Hematopoietic multipotent progenitor cell treated with erythropoietin and hydrocortisone succinate and interleukin-3 and kit ligand, for 8 days (in vitro differentiated cells): ENCODE measurements around the gene TTC34.
"Not testable (repeated sequence)": the region's sequence is repeated elsewhere in the genome, so short reads cannot be mapped to it uniquely, and the experiment has no call there.

Experiments used
- DNase-seq: peaks from one replicate; pipeline ENCODE4 v3.0.0-alpha.2; 2015

Gene TTC34

DNA sequence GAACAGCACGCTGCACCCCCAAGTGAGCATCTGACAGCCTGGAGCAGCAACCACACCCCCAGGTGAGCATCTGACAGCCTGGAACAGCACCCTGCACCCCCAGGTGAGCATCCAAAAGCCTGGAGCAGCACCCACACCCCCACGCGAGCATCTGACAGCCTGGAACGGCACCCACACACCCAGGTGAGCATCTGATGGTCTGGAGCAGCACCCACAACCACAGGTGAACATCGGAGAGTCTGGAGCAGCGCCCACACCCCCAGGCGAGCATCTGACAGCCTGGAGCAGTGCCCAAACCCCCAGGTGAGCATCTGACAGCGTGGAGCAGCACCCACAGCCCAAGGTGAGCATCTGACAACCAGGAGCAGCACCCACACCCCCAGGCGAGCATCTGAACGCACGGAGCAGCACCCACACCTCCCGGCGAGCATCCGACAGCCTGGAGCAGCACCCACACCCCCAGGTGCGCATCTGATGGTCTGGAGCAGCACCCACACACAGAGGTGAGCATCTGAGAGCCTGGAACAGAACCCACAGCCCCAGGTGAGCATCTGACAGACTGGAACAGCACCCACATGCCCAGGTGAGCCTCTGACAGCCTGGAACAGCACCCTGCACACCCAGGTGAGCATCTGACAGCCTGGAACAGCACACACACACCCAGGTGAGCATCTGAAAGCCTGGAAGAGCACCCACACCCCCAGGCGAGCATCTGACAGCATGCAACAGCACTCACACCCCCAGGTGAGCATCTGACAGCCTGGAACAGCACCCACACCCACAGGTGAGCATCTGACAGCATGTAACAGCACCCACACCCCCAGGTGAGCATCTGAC lies 145.7 kb downstream of the TTC34 start:
- DNase-seq: not testable (repeated sequence)

DNA sequence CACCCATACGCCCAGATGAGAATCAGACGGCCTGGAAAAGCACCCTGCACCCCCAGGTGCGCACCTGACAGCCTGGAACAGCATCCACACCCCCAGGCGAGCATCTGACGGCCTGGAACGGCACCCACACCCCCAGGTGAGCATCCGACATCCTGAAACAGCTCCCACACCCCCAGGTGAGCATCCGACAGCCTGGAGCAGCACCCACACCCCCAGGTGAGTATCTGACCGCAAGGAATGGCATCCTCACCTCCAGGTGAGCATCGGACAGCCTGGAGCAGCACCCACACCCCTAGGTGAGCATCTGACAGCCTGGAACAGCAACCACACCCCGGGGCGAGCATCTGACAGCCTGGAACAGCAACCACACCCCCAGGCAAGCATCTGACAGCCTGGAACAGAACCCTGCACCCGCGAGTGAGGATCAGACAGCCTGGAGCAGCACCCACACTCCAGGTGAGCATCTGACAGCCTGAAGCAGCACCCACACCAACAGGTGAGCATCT lies 147.0 kb downstream of the TTC34 start:
- DNase-seq: peak; percentile 1

DNA sequence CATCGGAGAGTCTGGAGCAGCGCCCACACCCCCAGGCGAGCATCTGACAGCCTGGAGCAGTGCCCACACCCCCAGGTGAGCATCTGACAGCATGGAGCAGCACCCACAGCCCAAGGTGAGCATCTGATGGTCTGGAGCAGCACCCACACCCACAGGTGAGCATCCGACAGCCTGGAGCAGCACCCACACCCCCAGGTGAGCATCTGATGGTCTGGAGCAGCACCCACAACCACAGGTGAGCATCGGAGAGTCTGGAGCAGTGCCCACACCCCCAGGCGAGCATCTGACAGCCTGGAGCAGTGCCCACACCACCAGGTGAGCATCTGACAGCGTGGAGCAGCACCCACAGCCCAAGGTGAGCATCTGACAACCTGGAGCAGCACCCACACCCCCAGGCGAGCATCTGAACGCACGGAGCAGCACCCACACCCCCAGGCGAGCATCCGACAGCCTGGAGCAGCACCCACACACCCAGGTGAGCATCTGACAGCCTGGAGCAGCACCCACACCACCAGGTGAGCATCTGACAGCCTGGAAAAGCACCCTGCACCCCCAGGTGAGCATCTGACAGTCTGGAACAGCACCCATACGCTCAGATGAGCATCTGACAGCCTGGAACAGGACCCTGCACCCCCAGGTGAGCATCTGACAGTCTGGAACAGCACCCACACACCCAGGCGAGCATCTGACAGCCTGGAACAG lies 147.6 kb downstream of the TTC34 start:
- DNase-seq: peak; percentile 0

DNA sequence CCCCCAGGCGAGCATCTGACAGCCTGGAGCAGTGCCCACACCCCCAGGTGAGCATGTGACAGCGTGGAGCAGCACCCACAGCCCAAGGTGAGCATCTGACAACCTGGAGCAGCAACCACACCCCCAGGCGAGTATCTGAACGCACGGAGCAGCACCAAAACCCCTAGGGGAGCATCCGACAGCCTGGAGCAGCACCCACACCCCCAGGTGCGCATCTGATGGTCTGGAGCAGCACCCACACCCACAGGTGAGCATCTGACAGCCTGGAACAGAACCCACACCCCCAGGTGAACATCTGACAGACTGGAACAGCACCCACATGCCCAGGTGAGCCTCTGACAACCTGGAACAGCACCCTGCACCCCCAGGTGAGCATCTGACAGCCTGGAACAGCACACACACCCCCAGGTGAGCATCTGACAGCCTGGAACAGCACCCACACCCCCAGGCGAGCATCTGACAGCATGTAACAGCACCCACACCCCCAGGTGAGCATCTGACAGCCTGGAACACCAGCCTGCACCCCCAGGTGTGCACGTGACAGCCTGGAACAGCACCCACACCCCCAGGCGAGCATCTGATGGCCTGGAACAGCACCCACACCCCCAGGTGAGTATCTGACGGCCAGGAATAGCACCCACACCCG lies 148.4 kb downstream of the TTC34 start:
- not testable (repeated sequence) for DNase-seq

DNA sequence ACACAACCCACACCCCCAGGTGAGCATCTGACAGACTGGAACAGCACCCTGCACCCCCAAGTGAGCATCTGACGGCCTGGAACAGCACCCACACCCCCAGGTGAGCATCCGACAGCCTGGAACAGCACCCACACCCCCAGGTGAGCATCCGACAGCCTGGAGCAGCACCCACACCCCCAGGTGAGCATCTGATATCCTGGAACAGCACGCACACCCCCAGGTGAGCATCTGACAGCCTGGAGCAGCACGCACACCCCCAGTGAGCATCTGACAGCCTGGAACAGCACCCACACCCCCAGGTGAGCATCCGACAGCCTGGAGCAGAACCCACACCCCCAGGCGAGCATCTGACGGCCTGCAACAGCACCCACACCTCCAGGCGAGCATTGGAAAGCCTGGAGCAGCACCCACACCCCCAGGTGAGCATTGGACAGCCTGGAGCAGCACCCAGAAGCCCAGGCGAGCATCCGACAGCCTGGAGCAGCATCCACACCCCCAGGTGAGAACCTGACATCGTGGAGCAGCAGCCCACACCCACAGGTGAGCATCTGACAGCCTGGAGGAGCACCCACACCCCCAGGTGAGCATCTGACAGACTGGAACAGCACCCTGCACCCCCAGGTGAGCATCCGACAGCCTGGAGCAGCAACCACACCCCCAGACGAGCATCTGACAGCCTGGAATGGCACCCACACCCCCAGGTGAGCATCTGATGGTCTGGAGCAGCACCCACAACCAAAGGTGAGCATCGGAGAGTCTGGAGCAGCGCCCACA lies 149.2 kb downstream of the TTC34 start:
- not testable (repeated sequence) for DNase-seq

DNA sequence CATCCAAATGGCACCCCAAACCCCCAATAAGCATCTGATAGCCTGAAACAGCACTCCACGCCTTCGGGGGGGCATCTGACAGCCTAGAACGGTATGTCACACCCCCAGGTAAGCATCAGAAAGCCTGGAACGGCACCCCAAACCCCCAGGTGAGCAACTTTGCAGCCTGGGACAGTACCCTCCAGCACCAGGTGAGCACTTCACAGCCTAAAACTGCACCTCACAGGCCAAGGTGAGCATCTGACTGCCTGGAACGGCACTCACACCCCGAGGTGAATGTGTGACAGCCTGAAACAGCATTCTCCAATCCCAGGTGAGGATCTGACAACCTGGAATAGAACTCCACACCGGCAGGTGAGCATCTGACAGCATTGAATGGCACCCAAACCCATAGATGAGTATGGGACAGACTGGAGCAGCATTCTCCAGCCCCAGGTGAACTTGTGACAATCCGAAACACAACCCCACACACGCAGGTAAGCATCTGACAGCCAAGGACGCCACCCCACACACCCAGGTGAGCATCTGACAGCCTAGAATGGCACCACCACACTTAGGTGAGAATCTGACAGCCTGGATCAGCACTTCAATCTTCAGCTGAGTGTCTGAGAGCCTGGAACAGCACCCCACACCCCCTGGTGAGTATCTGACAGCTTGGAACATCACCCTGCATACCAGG lies 150.4 kb downstream of the TTC34 start:
- no peak for DNase-seq

DNA sequence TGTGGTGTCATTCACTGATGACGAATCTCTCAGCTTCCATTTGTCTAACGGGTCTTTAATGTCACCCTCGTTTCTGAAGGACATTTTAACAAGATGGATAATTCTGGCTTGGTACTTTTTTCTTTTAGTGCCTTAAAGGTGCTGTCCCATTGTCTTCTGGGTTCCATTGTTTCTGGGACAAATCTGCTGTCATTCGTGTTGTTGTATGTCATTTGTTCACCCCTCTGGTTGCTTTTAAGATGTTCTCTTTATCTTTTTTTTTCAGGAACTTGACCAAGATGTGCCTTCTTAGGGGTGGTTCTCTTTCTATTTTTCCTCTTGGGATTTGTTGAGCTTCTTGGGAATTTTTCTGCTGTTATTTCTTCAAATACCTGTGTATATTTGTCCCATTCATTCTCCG lies 154.7 kb downstream of the TTC34 start:
- DNase-seq: no peak

DNA sequence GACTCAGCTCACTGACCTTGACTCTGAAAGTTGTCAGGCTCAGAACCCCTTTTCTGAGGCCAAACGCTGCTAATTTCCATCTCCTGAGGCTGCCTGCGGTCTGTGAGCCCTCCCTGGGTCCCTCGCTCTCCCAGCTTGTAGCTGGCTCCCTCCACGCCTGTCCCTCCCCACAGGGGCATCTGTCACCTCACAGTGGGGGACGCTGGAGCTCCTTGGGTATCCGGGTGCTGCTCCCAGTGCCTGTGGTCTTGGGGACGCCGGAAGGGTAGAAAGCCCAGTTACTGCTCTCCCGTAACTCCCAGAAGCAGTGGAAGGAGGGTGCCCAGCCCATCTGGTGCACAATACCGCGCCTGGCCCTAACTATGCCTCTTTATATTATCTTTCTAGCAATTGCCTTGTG lies 155.7 kb downstream of the TTC34 start:
- DNase-seq: no peak

DNA sequence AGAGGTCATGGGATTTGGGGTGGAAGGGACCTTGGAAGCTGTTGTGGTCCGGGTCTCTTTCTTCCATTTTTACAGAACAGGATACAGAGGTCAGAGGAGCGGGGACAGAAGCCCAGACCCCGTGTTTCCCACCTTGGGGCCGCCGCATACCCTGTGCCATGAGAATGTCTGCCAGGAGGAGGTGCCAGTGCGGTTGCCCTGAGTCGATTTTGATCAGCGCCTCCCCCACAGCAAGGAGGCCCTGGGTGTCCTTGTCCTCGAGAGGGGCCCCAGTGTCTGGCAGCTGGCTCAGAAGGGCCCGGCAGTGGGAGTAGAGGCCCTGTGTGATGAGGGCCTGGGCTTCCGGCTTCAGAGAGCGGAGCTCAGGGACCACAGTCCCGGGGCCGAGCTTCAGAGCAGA lies 156.3 kb downstream of the TTC34 start:
- no peak for DNase-seq

DNA sequence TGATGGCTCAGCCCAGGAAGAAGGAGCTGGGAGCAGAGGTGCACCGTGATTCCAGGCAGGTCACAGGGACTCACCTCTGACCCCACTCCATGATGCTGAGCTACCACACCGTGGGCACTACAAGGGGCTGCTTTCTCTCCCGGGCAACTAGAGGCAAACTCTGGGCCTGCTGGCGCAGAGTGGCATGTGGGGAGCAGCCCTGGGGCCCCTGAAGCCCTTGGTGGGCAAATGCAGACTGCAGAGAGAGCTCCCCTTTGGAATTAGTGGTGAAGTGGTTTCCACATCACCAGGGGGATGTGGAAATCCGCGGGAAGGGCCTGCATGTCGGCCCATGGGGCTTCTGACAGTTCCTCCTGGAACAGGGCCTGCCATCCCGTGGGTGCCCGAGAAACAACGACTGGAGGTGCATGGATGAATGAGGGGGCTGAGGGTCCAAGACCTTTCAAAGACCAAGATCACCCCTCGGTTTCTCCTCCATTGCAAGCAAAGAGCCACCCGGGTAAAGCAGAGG lies 156.8 kb downstream of the TTC34 start:
- DNase-seq: no peak

DNA sequence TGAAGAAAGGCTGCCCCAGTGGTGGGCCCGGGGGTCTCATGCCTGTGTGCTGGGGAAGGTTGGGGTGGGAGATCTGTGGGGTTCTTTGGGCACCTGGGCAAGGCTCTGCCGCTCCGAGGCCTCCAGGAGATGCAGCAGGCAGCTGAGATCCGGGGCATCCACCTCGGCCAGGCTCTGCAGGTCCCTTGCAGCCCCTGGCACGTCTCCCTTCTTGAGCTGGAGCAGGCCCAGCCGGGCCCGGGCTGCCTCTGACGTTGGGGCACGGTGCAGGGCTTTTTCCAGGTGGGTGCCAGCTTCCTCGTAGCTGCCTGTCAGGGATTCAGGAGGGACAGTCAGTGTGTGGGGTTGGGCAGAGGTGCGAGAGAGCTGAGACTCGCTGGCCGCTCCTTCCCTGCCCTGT lies 157.3 kb downstream of the TTC34 start:
- no peak for DNase-seq

DNA sequence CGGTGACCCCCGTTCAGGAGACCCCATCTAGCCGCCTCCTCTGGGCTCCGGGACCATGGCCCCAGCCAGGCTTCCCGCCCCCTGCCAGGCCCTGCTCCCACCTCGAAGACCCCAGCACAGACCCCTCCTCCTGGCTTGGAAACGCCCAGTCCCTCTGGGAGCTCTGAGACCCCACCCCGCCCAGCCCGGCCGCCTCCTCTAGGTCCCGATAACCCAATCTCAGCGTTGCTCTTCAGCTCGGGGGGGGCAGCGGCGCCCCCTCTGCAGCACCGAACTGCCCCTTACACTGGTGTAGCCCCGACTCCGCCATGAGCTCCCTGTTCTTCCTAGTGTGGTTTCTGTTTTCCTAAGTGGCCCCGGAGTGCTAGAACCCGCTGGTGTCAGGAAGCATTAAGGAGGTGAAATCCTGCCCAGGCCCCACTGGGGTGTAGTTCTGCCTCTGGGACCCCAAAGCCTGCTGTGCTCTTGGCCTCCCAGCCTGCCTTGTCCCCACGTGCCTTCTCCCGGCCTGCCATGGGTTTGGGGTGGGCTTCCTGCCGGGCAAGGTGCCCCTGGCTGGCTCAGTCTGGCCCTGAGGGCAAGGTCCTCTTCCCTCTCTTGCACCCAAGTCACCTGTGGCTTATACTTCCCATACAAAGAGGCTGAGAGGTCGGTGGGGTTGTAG lies 157.9 kb downstream of the TTC34 start:
- DNase-seq: no peak

DNA sequence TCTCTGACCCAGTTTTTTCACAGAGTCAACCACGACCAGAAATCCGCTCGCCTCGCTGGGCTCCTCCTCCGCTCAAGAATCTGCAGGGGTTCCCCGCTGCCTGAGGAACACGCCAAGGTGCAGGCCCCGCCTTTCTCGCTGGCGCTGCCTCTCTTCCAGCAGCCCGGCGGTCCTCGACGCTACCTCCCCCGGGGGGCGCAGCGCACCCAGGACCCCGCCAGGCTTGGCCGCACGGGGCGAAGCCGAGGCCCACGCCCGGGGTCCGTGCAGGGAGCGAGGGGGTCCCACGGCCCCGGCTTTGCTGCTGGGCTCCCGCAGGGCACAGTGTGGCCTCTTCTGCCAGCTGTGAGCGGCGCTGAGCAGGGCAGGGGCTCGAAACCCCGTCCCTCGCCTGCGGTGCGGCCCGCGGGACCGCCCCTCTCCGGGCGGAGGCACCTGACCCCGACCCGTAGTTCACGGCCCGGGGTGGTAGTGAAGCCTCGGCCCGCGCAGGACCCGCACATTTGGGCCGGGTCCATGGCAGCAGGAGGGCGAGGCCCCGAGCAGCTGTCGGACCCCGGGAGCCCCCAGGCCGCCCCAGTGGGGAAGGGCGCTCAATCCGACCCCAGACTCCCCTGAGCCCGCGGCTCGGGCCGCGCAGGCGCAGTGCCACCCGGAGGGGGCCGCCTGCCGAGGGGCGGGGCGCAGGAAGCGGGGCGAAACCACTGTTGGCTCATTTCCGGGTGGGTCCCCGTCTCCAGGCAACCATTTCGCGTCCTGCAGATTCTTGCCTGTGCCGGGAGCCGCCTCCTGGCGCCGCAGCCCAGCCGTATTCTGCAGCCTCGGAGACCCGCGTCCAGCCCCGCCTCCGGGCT lies 158.7 kb downstream of the TTC34 start:
- DNase-seq: peak; percentile 89

DNA sequence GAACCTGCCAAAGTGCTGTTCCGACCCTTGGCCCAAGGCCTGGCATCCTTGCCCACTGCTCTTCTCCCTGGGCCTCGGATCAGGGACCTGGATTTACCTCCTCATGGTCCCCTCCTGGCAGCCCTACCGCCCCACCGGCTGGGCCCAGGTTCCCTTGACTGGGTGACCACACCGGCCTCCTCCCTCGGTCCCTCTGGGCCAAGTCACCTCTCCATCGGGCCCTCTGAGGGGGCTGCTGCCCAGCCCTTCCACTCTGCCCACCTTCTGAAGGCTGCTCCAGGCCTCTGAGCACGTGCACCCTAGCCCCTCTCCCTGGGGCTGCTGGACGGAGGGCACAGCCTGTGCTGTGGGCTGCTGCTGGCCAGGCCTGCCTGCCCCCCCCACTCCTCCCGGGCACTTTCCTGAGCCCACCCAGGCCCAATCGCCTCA lies 159.3 kb downstream of the TTC34 start:
- DNase-seq: no peak

DNA sequence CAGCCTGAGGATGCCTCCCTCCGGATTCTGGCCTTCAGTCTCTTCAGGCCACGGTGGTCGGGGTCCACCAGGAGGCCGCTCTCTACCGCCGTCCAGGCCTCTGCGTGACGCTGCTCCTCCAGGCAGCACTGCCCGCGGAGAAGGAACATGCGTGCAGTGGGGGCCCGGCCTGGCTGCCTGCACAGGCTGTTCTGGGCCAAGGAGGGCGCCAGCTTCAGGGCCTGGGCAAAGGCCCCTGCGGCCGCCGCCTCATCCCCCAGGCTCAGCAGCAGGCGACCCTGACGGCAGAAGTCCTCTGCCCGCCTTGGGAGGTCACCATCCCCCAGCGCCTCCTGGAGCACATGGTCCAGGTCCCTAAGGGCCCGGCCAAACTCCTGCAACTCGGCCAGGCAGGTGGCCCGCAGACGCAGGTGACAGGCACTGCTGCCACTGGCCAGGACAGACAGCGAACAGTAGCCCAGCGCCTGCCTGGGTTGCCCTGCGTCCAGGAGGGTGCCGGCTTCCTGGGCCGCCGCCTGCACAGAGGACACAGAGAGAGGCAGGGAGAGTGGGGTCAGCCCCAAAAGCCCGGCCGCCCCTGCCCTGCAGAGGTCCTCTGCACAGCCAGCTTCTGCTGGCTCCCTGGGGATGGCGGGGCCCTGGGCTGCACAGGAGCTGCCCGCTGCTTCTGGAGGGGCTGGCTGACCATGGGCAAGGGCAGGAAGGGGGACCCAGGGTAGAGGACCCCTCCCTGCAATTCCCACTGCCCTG lies 159.9 kb downstream of the TTC34 start:
- DNase-seq: no peak

DNA sequence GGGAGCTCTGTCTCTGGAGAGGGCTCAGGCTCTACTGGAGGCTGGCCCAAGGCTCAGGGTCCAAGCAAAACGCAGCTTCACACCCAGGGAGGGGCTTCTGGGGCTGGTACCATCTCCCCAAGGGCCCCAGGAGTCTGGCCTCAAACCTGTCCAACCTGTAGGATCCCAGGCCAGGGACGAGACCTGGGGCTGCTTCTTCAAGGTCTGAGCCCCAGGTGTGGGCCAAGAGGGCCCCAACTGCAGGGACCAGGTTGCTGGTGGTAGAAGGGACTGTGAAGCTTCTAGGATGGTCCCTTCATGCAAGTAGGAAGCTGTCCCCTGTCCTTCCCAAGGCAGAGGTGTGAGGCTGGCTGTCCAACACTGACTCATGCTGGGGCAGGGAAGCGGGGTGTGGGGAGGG lies 160.9 kb downstream of the TTC34 start:
- DNase-seq: no peak

DNA sequence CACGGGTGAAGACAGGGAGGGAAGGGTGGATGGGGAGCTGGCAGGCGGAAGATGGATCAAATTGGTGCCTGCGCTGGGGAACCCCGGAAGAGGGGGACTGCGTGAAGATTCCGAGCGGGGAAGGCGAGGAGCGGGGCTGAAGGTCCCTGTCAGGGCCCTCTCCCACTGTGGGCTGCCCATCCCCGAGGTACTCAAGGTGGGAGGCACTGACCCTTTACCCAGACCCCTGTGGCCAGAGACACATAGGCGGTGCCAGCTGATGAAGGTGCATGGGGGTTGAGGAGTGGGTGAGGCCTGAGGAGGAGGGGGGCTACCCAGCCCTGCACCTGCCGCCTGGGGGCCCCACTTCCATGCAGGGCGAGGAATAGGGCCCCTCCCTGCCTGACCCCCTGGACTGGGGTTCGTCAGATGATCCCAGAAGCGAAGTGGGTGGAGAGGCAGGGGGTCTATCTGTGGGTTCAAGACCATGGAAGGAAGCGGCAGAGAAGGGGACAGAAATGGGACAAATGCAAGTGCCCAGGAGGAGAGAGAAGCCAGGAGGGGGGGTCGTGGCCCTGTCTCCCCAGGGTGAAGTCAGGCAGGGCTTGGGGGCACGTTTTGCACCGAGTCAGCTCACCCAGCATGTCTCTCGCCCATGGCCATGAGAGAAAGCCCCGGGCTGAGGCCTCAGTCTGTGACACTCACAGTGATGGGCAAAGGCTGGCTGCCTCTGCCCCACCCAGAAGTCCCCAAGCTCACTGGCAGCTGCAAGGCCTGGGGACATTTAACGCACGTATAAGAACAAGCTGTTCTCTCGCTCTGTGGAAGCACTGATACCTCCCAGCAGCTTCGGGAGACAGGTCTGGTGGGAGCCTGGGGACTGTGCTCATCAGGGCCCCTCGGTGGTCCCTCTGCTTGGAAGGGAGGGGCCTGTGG lies 161.6 kb downstream of the TTC34 start:
- DNase-seq: no peak

DNA sequence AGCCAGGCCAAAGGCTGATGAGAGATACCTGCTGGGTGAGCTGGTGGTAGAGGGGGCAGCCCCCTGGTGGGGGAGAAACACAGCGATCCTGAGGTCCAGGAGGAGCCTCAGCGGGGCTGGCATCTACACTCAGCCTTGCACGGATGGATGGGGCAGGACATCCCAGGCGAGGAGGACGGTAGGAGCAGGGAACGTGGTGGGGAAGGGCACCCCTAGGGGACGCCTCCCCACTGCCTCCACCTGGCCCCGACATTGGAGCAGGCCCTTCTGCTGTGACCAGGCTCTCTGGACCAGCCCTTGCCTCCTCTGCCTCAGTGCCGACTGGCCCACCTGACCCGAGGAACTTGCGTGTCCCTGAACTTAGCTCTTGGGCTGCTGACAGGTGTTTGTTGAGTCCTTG lies 162.3 kb downstream of the TTC34 start:
- no peak for DNase-seq
